ENCODE results near the gene SPATA22.
"Not testable (repeated sequence)": the region's sequence is repeated elsewhere in the genome, so short reads cannot be mapped to it uniquely, and the experiment has no call there.

The SPATA22 gene, protein sequence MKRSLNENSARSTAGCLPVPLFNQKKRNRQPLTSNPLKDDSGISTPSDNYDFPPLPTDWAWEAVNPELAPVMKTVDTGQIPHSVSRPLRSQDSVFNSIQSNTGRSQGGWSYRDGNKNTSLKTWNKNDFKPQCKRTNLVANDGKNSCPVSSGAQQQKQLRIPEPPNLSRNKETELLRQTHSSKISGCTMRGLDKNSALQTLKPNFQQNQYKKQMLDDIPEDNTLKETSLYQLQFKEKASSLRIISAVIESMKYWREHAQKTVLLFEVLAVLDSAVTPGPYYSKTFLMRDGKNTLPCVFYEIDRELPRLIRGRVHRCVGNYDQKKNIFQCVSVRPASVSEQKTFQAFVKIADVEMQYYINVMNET

DNA sequence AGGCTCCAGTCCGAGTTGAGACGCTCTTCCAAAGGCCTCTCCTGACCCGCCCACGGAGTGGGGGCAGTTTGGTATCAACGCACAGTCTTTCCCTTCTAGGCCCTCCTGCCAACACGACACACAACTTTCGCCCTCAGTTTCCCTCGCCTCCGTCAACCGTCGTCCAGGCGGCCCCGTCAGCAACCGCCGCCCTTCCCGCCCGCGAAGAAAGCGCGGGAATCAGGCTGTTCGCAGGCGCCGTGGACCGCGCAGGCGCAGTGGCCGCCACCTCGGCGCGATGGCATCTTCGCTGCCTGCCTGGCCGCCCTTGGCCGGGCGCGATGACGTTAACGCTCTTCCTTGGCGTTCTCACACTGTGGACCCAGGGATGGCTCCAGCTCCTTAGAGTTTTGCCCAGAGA lies at the start of gene SPATA22:
Gene SPATA22 (minus strand): TSS at position 221 of the 400 bp plus-strand sequence. CDS start 2,494 bp downstream, outside the sequence.
- DNase-seq = no peak

DNA sequence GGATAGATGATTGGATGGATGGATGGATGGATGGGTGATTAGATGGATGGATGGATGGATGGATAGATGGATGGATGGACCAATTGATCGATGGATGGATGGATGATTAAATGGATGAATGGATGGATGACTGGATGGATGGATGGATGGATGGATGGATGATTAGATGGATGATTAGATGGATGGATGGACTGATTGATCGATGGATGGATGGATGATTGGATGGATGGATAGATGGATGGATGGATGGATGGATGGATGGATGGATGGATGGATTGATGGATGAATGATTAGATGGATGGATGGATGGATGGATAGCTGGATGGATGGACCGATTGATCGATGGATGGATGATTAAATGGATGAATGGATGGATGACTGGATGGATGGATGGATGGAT lies 47.9 kb upstream of the SPATA22 start:
- DNase-seq = not testable (repeated sequence)

DNA sequence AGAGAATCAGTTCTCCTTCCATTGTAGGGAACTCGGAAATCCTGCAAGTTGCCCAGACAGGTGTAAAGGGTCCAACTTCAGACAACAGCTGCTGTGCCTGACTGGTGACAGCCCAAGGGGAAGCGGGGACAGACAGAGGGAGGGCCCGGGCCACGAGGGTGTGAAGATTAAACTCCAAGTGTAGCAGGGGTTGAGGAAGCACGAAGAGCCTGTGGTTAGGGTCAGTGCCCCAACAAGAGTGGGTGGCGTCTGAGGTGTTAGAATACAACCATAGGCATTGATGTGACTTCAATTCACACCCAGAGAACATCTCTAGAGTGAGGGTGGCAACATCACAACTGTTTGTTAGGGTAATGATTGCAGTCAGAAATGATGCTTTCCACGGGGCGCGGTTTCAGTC lies 43.3 kb upstream of the SPATA22 start:
- no peak for DNase-seq

DNA sequence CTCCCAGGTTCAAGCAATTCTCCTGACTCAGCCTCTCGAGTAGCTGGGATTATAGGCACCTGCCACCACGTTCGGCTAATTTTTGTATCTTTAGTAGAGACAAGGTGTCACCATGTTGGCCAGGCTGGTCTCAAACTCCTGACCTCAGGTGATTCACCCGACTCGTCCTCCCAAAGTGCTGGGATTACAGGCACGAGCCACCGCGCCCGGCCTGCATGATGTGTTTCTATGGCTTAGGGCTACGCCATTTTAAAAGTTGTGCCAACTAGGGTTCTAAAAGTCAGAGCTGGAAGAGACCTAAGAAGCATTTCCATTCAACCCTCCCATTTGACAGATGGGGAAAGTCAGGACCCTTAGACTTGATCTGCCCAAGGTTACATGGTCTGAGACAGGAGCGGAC lies 42.5 kb upstream of the SPATA22 start:
- DNase-seq = not testable (repeated sequence)

DNA sequence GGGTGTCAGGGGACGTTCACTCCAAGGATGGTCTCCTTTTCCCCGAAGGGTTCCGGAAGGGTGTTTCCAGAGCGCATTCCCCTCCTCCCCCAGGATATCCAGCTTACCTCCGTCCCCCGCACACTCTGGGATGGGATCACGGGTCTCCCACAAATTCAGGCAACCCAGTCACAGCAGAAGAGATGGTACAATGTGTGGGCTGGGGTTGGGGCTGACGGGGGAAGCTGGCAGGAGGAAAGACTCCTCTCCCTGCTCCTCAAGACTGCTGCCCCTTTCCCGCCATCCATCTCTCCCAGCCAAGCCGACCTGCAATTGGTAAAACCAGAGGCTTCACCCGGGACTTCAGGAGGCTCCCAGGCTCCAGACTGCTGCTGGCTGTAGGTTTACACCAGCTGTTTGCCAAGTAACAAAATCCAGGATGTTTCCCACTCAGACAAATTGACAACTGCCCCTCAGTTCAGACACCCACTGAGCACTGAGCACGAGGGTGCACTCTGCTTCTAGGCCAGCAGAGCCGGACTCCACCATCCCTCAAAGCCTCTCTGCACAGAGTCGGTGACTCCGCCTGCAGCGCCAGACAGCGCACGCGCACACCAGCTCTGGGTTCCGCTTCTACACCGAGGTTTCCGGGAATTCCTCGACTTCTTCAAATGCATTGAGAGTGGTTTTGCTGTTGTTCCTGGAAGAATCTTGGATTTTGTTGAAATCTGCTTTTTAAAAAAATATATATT lies 41.9 kb upstream of the SPATA22 start:
- DNase-seq = no peak

DNA sequence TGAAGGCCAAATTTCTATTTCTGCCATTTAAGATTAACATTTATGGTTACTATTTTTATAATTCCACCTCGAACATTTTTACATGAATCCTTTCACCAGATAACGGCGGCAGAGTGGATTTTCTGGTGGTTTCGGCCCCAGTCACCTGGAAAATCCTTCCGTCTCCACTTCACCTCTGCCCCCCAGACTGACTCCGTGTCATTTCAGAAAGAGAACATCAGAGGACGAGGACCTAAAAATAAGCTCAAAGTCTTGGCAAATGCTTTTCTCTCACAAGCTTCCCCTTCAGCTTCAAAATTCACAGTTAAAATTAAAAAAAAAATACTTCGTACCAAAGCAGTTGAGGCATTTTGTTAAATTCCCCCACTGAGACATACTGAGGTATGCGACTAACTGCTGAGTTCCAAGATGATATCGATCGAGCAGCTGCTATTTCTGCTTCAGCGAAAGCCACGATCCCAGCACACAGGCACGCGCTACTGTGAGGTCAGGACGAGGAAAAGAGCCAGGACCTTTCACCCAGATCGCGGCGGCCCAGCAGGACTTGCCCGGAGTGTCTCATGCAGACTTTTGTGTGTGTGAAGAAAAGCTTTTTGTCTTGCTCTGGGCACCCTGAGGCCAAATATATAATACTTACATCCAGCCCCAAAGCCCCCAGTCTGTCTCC lies 41.0 kb upstream of the SPATA22 start:
- DNase-seq = no peak

DNA sequence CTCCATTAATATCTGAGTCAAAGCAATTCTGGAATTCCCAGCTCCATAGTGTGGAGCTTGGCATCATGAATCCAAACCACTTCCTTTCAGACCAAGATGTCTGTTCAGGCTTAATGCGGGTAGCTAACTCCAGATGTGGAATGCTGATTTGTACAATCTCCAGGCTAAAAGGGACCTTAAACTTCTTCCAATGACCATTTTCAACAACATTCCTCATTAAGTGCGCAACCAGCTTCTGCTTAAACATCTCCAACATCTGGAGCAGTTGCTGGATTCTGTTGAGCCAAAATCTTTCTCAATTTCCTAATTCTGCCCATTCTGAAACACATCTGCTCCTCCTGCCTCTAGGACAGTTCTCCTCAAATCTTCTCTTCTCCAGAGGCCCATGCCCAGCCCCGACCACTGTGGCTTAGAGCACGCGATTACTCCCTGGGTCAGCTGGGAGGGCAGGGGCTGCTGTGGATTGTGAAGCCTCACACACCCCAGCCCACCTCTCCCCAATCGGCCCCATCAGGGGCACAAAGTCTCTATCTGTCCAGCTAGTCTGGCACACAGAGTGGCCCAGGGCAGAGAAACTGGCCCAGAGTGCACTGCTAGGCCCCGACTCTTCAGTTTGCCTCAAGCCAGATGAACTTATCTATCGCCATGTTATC lies 40.4 kb upstream of the SPATA22 start:
- no peak for DNase-seq

DNA sequence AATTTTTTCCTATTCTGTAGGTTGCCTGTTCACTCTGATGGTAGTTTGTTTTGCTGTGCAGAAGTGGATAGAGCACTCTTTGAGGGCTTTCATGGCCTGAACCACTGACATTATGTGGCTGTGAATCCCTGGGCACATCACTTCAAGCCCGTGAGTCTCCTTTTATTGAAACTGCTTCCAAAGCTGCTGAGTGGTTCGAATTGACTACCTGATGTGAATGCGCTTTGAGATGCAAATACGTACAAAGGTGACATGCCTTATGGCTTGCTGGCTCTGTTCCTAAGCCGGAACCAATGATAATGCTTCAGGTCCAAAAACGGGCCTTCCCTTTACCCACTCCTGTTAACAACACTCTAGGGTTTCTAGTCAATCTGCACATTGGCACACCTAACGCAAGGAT lies 38.5 kb upstream of the SPATA22 start:
- no peak for DNase-seq

DNA sequence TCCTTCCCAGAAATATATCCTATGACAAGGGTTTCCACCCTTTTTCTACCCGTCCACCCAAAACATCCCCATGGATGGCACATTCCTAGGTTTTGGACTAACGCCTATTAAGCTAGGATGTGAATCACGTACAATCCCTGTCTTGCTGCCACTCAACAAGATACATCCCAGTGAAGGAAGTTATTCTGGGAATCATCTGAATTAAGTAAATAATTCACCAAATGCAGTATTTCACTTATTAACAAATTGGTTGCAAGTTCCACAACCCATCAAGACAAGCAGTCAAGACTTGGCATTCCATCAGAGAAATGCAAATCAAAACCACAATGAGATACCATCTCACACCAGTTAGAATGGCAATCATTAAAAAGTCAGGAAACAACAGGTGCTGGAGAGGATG lies 36.2 kb upstream of the SPATA22 start:
- DNase-seq = no peak

DNA sequence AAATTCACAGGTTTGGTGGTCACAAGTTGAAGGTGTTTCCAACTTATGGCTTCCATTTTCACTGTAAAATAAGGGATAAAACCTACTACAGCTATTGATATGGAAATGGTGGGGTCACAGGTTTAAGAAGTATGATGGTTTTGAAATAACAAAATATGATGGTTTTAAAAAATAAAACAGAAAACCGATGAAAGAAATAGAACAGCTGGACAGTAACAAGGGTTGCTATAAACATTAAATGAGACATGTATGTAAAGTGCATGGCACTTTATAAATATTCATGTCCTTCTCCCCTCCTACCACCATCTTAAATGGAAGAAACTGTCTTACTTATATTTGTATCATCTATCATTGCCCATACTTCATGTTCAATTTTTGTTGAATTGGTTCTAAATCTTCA lies 35.5 kb upstream of the SPATA22 start:
- DNase-seq = no peak

DNA sequence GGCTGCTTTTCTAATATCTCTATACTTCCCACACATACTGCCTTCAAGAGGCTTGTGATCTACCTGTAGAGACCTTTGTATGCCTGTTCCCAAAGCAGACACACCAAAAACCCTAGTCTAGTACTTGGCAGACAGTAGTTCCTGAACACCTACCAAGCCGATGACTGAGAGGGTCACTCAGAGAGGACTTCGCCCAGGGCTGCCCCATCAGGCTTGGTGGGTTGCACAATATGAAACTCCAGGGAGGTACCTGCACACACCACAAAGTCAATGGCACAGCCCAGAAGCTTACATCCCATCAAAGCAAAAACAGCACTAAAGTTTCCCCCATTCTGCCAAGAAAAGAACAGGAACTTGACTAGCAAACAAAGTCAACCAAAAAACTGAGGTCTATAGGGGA lies 34.4 kb upstream of the SPATA22 start:
- DNase-seq = no peak

DNA sequence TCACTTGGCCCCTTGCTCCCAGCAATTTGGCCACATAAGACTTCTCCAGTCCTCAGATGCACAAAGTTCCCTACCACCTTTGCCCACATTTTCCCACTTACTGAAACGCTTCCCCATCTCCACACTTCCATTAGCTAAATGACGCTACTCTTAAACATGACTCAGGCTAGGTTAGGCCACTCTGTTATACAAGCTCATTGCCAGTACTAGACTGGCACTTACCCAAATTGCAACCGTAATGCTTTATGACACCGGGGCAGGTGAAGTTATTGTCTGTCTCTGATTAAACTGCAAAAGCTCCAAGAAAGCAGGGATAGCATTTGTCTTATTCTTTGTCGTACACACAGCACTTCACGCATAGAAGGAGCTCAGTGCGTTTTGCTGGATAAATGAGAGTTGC lies 33.4 kb upstream of the SPATA22 start:
- no peak for DNase-seq

DNA sequence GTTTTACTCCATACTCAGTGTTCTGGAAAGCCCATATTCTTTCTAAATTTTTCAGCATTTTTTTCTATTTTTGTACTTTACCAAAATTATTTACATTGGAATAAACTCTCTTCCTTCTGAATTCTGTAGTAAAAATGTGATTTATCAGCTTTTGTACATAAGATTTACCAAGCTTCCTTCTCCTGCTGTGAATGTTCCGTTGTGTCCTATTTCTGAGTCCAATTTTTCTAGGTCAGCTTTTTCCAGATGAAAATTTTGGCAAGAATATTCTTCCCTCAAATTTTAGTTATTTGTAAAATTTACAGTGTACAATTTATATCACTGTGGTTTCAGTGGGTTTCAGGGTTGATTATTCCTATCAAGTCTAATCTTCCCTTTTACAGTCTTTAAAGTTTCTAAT lies 31.7 kb upstream of the SPATA22 start:
- DNase-seq = no peak

DNA sequence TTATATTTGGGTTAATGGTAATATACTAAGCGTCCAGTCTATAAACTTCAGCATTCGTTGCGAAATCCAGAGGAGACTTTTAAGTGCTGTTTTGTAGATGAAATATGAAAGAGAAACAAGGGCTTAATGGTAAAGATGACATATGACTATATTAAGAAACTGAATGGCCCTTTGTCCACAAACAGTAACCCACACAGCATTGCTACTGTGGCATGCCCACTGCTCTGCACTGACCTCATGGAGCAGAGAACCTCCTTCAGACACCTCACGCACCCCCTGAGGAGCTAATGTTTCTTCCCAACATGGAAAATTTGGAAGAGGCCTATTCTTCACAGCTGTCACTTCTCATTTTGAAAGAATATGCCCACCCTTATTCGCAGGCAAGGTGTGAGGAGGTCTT lies 30.8 kb upstream of the SPATA22 start:
- no peak for DNase-seq

DNA sequence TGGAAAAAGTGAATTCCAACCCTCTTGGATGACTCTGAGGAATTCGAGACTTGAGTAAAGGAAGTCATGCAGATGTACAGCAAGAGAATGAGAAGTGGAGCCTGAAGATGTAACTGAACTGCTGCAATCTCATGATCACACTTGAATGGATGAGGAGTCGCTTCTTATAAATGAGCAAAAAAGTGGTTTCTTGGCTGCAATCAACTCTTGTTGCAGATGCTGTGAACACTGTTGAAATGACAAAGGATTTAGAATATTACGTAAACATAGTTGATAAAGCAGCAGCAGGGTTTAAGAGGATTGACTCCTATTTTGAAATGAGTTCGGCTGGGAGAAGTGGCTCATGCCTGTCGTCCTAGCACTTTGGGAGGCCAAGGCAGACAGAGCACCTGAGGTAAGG lies 29.7 kb upstream of the SPATA22 start:
- DNase-seq = no peak

DNA sequence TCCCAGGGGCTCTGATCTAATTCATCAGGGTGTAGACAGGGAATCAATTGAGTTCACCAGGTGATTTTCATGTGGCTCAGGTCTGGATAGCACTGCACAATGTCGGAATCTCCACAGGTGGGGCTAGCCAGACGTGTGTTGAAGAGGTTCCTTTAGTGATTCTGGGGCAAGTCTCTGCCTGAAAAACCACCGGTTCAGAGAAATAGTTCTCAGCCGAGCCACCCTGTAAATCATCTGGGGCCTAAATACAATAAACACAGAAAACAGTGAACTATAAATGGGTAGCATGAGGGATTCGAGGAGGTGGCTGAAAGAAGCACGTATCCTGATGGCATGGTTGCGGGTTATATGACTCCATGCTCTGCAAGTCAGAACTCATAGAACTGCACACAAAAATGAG lies 25.5 kb upstream of the SPATA22 start:
- no peak for DNase-seq

DNA sequence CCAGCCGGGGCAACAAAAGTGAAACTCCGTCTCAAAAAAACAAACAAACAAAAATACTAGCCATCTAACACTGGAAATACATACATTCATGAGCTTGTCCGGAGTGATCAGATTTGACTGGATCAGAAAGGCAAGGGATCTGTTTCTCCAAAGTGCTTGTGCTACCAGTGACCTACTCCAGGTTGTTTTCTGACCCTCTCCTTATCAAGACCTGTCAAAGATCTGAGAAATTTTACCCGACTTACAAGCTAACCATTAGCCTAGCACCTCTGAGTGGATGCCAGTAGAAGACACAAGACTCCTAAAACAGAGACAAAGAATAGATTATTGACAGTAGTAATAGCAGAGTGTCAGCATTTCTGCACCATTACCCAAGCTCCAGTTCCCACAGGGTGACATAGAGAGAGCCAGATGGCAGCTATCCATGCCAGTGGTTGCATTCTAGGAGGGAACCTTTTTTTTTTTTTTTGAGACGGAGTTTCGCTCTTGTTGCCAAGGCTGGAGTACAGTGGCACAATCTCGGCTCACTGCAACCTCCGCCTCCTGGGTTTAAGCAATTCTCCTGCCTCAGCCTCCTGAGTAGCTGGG lies 14.0 kb upstream of the SPATA22 start:
- DNase-seq = no peak

DNA sequence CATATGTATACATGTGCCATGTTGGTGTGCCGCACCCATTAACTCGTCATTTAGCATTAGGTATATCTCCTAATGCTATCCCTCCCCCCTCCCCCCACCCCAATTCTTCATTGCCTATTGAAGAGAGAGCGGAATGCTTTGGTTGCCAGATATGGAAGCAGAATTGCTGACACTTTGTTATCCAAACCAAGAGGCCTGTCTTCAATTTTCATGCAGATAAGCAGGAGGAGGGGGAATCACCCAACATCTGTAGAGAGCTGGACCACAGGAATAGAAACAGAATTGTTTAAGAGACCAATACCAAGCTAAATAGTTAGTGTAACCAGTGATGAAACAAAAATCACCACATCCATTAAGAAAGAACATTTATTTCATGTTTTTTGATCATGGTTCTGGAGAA lies 11.2 kb upstream of the SPATA22 start:
- DNase-seq = no peak

DNA sequence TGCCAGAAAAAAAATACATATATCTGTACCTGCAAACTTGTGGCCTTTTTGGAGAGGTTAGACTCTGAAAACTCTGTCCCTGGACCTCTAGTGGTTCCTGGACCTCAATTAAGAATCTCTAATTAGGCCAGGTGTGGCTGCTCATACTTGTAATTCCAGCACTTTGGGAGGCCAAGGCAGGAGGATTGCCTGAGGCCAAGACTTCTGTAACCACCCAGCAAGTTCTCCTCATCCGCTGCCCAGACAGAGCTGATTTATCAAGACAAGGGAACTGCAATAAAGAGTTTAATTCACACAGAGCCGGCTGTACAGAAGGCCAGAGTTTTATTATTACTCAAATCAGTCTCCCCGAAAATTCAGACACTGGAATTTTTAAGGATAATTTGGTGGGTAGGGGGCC lies 8.4 kb upstream of the SPATA22 start:
- DNase-seq = no peak

DNA sequence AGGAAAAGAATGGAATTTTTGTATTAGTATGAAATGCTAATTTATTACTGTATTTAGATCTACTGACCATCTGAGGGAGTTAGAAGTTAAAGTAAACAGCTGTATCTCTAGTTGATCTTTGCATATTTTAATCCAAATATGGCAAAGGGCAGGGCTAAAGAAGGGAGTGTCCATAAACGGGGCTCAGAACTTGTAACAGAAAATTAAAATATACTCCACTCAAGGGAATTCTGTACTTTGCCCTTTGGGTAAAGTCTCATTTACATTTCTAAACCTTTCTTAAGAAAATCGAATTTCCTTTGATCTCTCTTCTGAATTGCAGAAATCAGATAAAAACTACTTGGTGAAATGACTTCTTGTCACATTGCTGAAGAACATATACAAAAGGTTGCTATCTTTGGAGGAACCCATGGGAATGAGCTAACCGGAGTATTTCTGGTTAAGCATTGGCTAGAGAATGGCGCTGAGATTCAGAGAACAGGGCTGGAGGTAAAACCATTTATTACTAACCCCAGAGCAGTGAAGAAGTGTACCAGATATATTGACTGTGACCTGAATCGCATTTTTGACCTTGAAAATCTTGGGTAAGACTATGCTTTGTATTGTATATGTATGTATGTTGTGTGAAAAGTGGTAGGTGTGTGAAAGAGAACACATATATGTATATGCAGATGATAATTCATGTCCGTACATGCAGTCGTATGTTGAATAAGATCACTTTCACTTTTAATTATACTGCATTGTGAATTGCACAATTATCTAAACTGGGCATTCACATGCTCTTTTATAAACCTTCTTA lies 4.4 kb upstream of the SPATA22 start, which contains the start of gene ASPA:
Gene ASPA (plus strand): TSS at position 186 of the 799 bp plus-strand sequence. CDS start 163 bp downstream, at position 349.
- no peak for DNase-seq

DNA sequence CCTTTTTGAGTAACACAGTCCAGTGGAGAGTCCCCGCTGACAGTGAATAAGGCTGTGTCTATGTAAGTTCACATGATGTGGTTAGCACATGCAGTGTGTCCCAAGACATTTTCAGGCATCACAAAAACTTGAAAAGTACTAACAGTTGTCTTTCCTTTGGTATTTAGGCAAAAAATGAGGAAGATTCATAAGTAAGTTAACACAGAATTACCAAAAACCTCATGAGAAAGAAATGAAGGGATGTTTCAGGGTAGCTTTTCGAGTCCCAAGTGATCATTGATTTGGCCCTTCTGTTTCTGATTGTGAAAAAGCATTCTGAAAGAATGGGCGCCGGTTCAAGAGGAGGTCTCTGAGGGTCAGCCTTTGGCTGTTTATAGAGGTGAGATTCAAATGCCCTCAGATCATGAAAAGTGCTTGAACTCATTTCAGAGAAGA lies 3.6 kb upstream of the SPATA22 start:
- no peak for DNase-seq

DNA sequence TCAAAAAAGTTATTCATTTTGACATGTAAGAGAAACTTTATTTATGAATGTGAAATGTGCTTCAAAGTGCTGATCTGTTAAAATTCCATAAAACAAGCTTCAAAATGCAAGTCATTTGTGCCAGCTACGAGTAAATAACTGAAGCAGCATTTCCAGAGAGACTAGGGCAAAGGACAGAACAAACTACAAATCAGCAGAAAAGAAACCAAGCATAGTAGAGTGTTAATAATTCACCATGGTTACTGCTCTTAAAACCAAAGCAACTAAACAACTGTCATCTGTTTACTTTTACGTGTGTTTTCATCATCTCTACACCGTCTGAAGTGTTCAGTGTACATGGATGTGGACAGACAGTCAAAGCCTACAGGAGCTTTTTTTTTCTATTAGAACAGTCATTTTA lies 2.6 kb upstream of the SPATA22 start:
- DNase-seq = no peak

Measured in NCI-H2029 (cell line).